HL-60 (cell line): Measurements from ENCODE around the gene SH3RF1.

ENCODE experiments used
- CTCF ChIP-seq: IDR thresholded peaks from one replicate; pipeline ENCODE4 v1.5.1; 2011; ENCODE audit warnings: low read length, control low read depth, inconsistent platforms; ENCODE audit not compliant: insufficient read depth
- POLR2AphosphoS5 ChIP-seq: IDR thresholded peaks from 2 replicates; pipeline ENCODE4 v1.6.1; 2012; ENCODE audit warnings: low read depth

GRCh38 chr4:169108303-169108702, 162.5 kb downstream of the SH3RF1 start:
- TF ChIP-seq CTCF: no peak
- no peak for TF ChIP-seq POLR2AphosphoS5
